ENCODE measurements around the gene BPIFB6. TPM values are rescaled to one million over a fixed set of nuclear protein-coding genes. Genes with fewer than 3 reads are reported as not detected.

Gene BPIFB6
- total and polyA plus RNA-seq, 2 of the 4 experiments (the other 2 are of a cell fraction) = not detected

- Histone ChIP-seq H4K20me1 (ENCODE audit: insufficient read depth, low read length) (no peaks in the 10 kb centered on the region), H2BK5ac (ENCODE audit: low read depth, low read length, poor library complexity, severe bottlenecking) (no peak overlapping the region), H3K18ac (ENCODE audit: low read depth, low read length) (no peak overlapping the region), H3K23ac (ENCODE audit: low read depth, low read length) (no peak overlapping the region), H4K91ac (ENCODE audit: insufficient read depth, low read depth, low read length) (no peak overlapping the region), H3K56ac (ENCODE audit: extremely low read depth, insufficient read depth, low read length) (no peak overlapping the region), H4K5ac (ENCODE audit: low read depth, low read length) (no peak overlapping the region), H3K4me1 (ENCODE audit: control insufficient read depth, insufficient read depth, low read length) (no peaks in the 10 kb centered on the region), H3K9me1 (ENCODE audit: insufficient read depth, low read length) (no peaks in the 10 kb centered on the region), H3K27me3 (ENCODE audit: control insufficient read depth, insufficient read depth, low read length) (no peaks in the 10 kb centered on the region; the same call in none of the 2 replicates), H3K9ac (ENCODE audit: low read depth, low read length) (no peak overlapping the region), H3K4me3 (ENCODE audit: insufficient read depth, low read depth, low read length) (no peak overlapping the region), H2AK5ac (ENCODE audit: low read depth, low read length) (no peak overlapping the region), H3K4me2 (ENCODE audit: low read depth, low read length) (no peak overlapping the region), H4K8ac (ENCODE audit: low read depth in 2 of 2, low read length in 2 of 2) (no peak overlapping the region), H3K9me3 (ENCODE audit: control insufficient read depth, insufficient read depth, low read length) (no peaks in the 10 kb centered on the region), H2BK120ac (ENCODE audit: low read depth, low read length) (no peak overlapping the region), H2BK15ac (ENCODE audit: low read depth, low read length) (no peak overlapping the region), H3K36me3 (ENCODE audit: control insufficient read depth, insufficient read depth, low read length) (no peaks in the 10 kb centered on the region), H2BK20ac (ENCODE audit: low read depth, low read length) (no peak overlapping the region), H2AFZ (replicated peaks; ENCODE audit: low read length, poor library complexity) (no peak overlapping the region), H3K79me1 (ENCODE audit: low read depth in 1 of 2, low read length in 2 of 2) (no peaks in the 10 kb centered on the region), H3K27ac (ENCODE audit: insufficient read depth, low read length) (no peak overlapping the region), H2AK9ac (replicated peaks; ENCODE audit: low read depth, low read length, poor library complexity) (no peak overlapping the region), H3K4ac (ENCODE audit: low read depth, low read length) (no peak overlapping the region), H3K14ac (replicated peaks; ENCODE audit: low read depth, low read length) (no peak overlapping the region)
- dilution Hi-C loops (cut with HindIII; ENCODE audit: low sequenced_read_pairs, unreplicated experiment) = no loop called here
- CTCF ChIA-PET = no interaction called here
- WGBS, 2 experiments (ENCODE audit: extremely low coverage in 2 of 2, insufficient read length in 1 of 2) = 60% methylated on average over 1 of the region's 3 CpGs; no CpG with 5 or more reads in 1 of the 2 experiments
- ATAC-seq (ENCODE audit: low read depth) (no peak), DNase-seq (no peak)
- BruUV-seq (replicated peaks) = no TSS peak
- intact Hi-C loops (cut with micrococcal nuclease) = no loop called here
- POLR2A ChIA-PET (ENCODE audit: unreplicated experiment) = no interaction called here
- in situ Hi-C loops (cut with MboI; ENCODE audit: low sequenced_read_pairs) = no loop called here
- TF ChIP-seq FOS (IDR thresholded peaks at IDR 0.05; ENCODE audit: low read depth, low read length) (no peak), MXI1 (IDR thresholded peaks at IDR 0.05; ENCODE audit: borderline replicate concordance, low read depth, low read length) (no peak), NFE2L2 (IDR thresholded peaks at IDR 0.05; ENCODE audit: low read depth, low read length) (no peak), POLR2A (IDR thresholded peaks at IDR 0.05; ENCODE audit: low read depth, low read length) (no peak), CEBPB (IDR thresholded peaks at IDR 0.05; ENCODE audit: low read depth, low read length) (no peak), SMC3 (IDR thresholded peaks at IDR 0.05; ENCODE audit: low read depth, low read length) (no peak), ELK1 (IDR thresholded peaks at IDR 0.05; ENCODE audit: borderline replicate concordance, low read depth, low read length) (no peak)
Observed at GRCh38 chr20:33092361-33092760, 60.9 kb downstream of the BPIFB6 start.

All from IMR-90 (cell line).